GM13977 (cell line): ENCODE results near the gene ARL15.

Experiments used
- DNase-seq: peaks from one replicate; pipeline ENCODE4 v3.0.0; 2012; ENCODE audit warnings: low spot score
- in situ Hi-C: fragments of 300-500 bp; cut with MboI; formaldehyde crosslinking; loops from one replicate; pipeline ENCODE4 v1.12.0; 2022; ENCODE audit warnings: low sequenced_read_pairs, low pct_unique_long_range_greater_than_20kb, mixed read lengths, inconsistent platforms; ENCODE audit not compliant: unreplicated experiment
- TF ChIP-seq, protein P1 (sequence below): IDR thresholded peaks from 2 replicates; pipeline ENCODE4 v1.5.1; 2012; ENCODE audit warnings: mild to moderate bottlenecking, control low read depth; ENCODE audit not compliant: insufficient read depth; ENCODE audit errors: extremely low read depth, missing control alignments

ARL15 gene

DNA sequence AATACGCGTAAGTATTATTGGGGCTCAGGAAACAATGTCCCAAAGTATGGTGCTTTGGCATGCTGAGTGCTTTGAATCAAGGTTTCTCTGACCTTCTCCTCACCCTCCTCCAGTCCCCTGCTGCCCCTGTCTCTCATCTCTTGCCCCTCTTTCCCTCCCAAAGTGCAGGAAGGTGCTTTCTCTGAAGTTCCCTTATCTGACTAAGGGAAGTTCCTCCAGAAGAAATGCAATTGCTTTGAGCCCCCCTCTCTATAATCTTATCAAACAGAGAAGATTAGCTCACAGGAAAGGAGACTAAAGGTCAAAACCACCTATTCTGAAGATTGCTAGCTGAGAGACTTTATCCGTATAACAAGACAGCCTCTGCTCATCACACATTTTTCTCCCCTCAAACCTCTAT lies 288.1 kb downstream of the ARL15 start:
- TF ChIP-seq, protein P1, sequence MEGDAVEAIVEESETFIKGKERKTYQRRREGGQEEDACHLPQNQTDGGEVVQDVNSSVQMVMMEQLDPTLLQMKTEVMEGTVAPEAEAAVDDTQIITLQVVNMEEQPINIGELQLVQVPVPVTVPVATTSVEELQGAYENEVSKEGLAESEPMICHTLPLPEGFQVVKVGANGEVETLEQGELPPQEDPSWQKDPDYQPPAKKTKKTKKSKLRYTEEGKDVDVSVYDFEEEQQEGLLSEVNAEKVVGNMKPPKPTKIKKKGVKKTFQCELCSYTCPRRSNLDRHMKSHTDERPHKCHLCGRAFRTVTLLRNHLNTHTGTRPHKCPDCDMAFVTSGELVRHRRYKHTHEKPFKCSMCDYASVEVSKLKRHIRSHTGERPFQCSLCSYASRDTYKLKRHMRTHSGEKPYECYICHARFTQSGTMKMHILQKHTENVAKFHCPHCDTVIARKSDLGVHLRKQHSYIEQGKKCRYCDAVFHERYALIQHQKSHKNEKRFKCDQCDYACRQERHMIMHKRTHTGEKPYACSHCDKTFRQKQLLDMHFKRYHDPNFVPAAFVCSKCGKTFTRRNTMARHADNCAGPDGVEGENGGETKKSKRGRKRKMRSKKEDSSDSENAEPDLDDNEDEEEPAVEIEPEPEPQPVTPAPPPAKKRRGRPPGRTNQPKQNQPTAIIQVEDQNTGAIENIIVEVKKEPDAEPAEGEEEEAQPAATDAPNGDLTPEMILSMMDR: no peak
- in situ Hi-C loops: no loop called here
- DNase-seq: no peak

DNA sequence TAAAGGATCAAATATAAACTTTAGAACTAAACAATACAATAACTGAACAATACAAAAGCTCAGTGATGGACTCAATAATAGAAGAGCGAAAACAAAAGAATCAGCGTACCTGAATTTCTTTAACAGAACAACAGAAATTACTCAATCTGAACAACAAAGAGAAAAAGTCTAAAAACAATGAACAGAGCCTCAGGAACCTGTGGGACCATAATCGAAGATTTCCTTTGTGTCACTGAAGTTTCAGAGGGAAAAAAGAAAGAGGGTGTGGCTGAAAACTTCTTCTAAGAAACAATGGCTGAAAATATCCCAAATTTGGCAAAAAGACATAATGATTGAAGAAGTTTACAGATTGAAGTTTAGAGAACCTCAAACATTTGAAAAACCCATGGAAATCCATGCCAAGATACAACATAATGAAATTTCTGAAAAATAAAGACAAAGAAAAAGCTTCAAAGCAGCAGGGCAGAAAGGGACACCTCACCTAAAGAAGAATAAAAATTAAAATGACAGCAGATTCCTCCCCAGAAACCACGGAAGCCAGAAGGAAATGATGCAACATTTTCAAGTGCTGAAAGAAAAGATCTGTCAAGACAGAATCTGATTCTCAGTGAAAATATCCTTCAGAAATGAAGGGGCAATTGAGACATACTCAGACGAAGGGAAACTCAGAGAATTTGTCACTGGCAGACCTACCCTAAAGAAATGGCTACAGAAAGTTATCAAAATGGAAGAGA lies 288.8 kb downstream of the ARL15 start:
- TF ChIP-seq, protein P1: no peak
- no peak for DNase-seq
- in situ Hi-C loops: no loop called here

DNA sequence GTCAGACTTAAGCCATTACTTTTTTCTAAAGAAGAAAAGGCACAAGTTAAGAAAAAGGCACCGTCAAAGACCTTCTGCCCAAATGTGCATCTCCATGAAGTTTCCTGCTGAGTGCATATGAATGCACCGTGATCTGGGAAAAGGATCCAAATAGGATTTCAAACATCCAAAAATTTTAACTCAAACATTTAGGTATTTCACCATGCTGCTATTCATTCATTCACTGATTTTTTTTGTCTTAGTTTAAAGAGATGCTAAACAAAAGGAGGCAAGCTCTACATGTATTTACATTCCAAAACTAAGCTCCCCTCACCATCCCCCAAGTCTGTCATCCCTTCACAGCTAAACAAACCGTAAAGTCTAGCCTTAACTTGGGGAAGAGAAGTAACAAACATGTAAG lies 291.9 kb downstream of the ARL15 start:
- in situ Hi-C loops: no loop called here
- TF ChIP-seq, protein P1: no peak
- no peak for DNase-seq

DNA sequence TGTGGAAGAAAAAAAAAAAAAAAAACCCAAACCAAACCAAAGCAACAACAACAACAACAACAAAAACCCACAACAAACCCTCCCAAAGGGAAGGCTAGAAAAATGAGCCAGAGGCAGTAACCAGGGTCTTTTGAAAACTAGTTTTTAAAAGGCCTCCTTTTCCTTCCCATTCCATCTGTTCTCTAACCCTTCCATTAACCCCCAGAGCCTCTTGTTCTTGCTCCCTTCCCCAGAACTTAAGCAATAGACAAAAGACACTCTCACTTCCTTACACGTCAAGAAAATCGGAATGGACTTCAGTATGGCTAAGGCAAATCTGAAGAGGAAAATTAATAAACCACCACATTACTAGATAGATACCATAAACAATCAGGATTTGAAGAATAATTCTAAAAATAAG lies 292.8 kb downstream of the ARL15 start:
- in situ Hi-C loops: no loop called here
- DNase-seq: no peak
- TF ChIP-seq, protein P1: no peak

DNA sequence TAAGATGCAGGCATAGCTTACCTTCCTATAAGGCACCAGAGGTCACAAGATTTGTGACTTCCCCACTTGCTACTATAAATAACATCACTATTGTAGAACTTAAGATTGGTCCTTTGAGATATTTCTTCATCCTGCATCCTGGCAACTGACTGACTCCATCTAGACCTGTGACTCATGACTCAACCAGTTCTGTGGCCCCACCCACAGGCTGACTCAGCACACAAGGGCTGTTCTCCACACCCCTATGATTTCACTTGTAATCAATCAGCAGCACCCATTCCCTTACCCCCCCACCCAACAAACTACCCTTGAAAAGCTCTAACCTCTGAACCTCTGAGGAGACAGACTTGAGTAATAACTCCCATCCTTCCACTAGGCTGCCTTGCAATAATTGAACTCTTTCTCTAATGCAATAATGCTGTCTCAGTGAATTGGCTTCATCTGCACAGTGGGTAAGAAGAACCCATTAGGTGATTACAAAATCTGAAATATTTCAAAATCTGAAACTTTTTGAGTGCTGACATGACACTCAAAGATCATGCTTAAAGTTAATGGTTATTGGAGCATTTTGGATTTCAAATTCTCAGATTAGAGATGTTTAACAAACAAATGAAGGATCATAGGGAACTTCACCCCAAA lies 296.7 kb downstream of the ARL15 start:
- in situ Hi-C loops: no loop called here
- no peak for DNase-seq
- TF ChIP-seq, protein P1: no peak

DNA sequence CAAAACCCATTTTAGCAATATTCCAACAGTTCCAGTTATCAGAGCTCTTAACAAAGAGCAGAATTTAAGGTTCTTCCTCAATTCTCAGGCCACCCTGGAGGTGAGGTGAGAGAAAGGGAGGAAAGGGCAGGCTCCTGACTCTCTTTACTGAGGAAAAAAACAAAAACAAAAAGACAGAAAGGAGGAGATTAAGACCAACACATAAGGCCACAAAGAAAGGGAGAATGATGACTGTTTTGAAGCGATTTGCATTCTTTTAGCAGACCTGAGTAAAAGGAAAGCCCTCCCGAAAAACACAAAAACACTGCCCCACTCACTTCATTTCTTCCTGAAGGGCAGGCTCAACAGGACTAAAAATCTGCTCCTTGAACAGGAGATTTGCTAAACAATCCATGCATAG lies 300.5 kb downstream of the ARL15 start:
- in situ Hi-C loops: no loop called here
- TF ChIP-seq, protein P1: no peak

More for the DNA sequence above, 300.5 kb downstream of the ARL15 start:
- DNase-seq: no peak
